HCT116 (cell line): Measurements from ENCODE around the gene TTR.
A peak's percentile ranks its signal among the peaks of the same experiment; 100 is the strongest.

Experiments
- CTCF ChIP-seq, 3 experiments: fragments of 200-600 bp in 1 of 3; sonication (generic) in 1 of 3; IDR thresholded peaks in 2 of 3; conservative IDR thresholded peaks in 1 of 3; 2 replicates each; pipeline ENCODE4 v1.5.1; 2012 to 2017; ENCODE audit warnings: low read depth in 2 of 3, low read length in 2 of 3, antibody characterized with exemption in 1 of 3, borderline replicate concordance in 1 of 3, control low read depth in 1 of 3, mild to moderate bottlenecking in 1 of 3, mixed read lengths in 1 of 3, mixed run types in 1 of 3, moderate library complexity in 1 of 3; ENCODE audit not compliant: insufficient read depth in 1 of 3
- EZH2 ChIP-seq: fragments of 200-600 bp; sonication (generic); IDR thresholded peaks from 2 replicates; pipeline ENCODE4 v1.6.1; 2017; ENCODE audit warnings: antibody characterized with exemption, mixed run types
- EZH2phosphoT487 ChIP-seq: fragments of 200-600 bp; IDR thresholded peaks from 2 replicates; pipeline ENCODE4 v1.6.1; 2018; ENCODE audit warnings: antibody characterized with exemption, borderline replicate concordance
- MAX ChIP-seq: IDR thresholded peaks from 2 replicates; pipeline ENCODE4 v1.6.1; 2012
- POLR2A ChIP-seq: IDR thresholded peaks from 2 replicates; pipeline ENCODE4 v1.7.0; 2011; ENCODE audit warnings: borderline replicate concordance; ENCODE audit not compliant: insufficient read depth, insufficient read length; ENCODE audit errors: extremely low read depth
- POLR2AphosphoS5 ChIP-seq: IDR thresholded peaks from 2 replicates; pipeline ENCODE4 v1.6.1; 2011; ENCODE audit warnings: mild to moderate bottlenecking, low read depth, low read length, moderate library complexity
- RAD21 ChIP-seq: IDR thresholded peaks from 2 replicates; pipeline ENCODE4 v1.6.1; 2012; ENCODE audit warnings: low read depth, mild to moderate bottlenecking
- TCF7L2 ChIP-seq: IDR thresholded peaks from 2 replicates; pipeline ENCODE4 v1.7.0; 2011; ENCODE audit warnings: borderline replicate concordance, inconsistent platforms; ENCODE audit not compliant: insufficient read depth, insufficient read length; ENCODE audit errors: extremely low read depth
- YY1 ChIP-seq: IDR thresholded peaks from 2 replicates; pipeline ENCODE4 v1.6.1; 2011; ENCODE audit warnings: low read length, low read depth, moderate library complexity, mild to moderate bottlenecking; ENCODE audit not compliant: insufficient replicate concordance; ENCODE audit errors: extremely low read depth
- ZNF274 ChIP-seq: fragments of 200-500 bp; sonication (Bioruptor generic); IDR thresholded peaks from 2 replicates; pipeline ENCODE4 v1.6.1; 2014; ENCODE audit warnings: mild to moderate bottlenecking, low read depth, low read length, inconsistent platforms

GRCh38 chr18:31610286-31611205 lies 18.9 kb downstream of the TTR start:
- TF ChIP-seq YY1 (no peak), RAD21 (peak; percentile 22; the same call in 1 of the 2 replicates), CTCF (IDR thresholded peaks at IDR 0.05 in 2 of 3, conservative IDR thresholded peaks at IDR 0.05 in 1 of 3; ENCODE audit: borderline replicate concordance in 1 of 3, insufficient read depth in 1 of 3, low read depth in 2 of 3, low read length in 2 of 3) (peak in 2 of 3 experiments; percentile 39; a peak in 4 of 6 replicates), POLR2A (no peak), POLR2AphosphoS5 (no peak), EZH2 (no peak), TCF7L2 (no peak), ZNF274 (no peak), MAX (no peak), EZH2phosphoT487 (no peak)
